HG02840 (cell line): ENCODE data around the gene NCAPD2.
A peak's percentile ranks its signal among the peaks of the same experiment; 100 is the strongest.
"Not testable (repeated sequence)": the region's sequence is repeated elsewhere in the genome, so short reads cannot be mapped to it uniquely, and the experiment has no call there.

ENCODE experiments used
- ATAC-seq: cut with Tn5 transposase; IDR thresholded peaks from one replicate; pipeline ENCODE4 v1.9.1; 2021; ENCODE audit warnings: mild to moderate bottlenecking, moderate library complexity, moderate number of reproducible peaks; ENCODE audit not compliant: unreplicated experiment, low FRiP score

Gene NCAPD2

DNA sequence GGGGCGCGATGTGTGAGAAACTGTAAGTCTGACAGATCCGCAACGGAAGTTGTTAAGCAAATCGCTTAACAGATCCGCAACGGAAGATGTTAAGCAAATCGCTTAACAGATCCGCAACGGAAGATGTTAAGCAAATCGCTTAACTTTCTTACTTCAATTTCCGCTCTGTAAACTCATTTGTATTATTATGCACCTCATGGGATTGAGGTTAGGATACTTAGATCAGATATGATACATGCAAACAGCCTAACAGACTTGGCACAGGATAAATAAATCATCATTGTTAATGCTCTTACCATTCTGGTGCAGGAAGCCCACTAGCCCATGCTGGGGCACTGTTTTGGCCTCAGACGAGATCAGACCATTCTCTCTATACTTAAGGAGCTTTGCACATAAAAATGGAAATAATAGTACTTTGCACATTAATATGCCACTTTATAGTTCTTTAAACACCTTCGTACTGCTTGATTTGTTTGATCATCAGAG, 399 bp downstream of the NCAPD2 start:
- peak; percentile 35 for ATAC-seq

DNA sequence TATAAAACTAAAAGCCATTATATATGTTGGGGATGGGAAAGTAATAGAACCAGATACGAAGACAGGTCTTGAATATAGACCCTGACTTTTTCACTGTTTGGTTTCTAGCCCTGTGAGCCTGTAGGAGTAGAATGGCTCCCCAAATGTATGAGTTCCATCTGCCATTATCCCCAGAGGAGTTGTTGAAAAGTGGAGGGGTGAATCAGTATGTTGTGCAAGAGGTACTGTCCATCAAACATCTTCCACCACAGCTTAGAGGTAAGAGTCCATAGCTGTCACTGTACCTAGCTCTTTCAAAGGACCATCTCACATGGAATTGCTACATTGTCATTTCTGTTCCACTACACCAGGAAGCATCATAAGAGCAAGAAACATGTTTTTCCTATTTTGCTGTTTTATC, 1.1 kb downstream of the NCAPD2 start:
- no peak for ATAC-seq

DNA sequence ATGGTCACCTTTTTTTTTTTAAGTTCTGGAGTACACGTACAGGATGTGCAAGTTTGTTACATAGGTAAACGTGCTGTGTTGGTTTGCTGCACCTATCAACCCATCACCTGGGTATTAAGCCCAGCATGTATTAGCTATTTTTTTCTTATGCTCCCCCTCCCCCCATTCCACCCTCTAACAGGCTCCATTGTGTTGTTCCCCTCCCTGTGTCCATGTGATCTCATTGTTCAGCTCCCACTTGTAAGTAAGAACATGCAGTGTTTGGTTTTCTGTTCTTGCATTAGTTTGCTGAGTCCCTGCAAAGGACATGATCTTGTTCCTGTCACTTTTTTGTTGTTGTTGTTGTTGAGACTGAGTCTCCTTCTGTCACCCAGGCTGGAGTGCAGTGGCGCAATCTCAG, 3.4 kb downstream of the NCAPD2 start:
- ATAC-seq: not testable (repeated sequence)

DNA sequence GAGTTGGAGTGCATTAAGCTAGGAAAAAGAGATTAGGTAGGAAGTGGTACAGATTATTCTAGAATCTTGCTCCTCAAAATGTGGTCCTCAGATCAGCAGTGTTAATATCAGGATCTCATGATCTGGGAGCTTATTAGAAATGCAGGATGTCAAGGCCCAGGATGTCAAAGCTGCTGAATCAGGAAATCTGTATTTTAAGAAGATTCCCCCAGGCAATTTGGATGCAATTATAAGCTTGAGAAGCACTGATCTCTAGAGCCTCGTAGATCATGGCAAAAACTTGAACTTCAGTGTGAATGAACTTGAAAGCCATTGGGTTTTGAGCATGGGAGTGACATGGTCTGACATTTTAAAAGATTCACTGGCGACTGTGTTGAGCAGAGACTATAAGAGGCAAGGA, 6.6 kb downstream of the NCAPD2 start:
- no peak for ATAC-seq

DNA sequence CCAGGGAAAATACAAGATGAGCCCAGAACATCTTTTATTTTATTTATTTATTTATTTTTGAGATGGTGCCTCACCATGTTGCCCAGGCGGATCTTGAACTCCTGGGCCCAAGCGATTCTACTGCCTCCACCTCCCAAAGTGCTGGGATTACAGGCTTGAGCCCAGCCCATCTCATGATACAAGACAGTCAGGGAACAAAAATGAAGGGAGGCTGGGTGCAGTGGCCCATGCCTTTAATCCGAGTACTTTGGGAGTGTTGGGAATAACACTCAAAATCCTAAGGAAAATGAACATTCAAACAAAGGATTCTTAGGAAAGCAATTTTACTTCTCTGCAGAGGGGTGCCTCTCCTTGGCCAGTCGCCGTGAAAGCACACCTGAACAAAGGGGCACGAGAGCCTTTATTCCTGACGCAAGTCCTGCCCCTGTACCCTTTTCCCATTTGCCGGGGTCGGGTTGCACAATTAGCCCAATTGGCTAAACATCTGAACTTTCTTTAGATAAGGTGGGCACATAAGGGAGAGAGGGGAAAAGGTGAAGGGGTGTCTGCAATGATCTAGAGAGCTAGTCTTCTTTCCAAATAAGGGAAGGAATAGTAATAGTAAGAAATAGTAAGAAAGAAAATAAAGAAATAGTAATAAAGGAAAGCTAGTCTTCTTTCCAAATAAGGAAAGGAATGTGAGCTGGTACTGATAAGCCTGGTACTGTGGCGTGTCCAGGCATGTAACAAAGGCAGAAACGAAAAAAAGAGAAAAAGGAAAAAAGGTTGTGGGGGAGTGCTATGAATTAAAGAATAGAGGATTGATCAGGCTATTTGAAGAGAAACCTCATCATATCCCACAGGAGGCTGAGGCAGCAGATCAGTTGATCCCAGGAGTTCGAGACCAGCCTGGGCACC, 13.4 kb downstream of the NCAPD2 start:
- ATAC-seq: no peak

GRCh38 chr12:6508087-6508486, 14.2 kb downstream of the NCAPD2 start:
- no peak for ATAC-seq

GRCh38 chr12:6520186-6520585, 26.3 kb downstream of the NCAPD2 start:
- ATAC-seq: no peak

DNA sequence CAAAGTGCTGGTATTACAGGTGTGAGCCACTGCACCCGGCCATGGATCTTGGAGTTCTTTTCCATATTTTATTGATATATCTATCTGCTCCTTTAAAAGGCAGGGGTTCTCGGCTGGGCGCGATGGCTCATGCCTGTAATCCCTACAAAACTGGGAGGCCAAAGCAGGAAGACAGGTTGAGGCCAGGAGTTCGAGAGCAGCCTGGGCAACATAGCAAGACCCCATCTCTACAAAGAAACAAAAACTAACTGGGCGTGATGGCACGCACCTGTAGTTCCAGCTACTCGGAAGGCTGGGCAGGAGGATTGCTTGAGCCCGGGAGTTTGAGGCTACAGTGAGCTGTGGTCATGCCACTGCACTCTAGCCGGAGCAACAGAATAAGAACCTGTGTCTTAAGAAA, 28.3 kb downstream of the NCAPD2 start:
- ATAC-seq: no peak

- no peak for ATAC-seq
Measured at GRCh38 chr12:6523708-6524107, 29.8 kb downstream of the NCAPD2 start.

DNA sequence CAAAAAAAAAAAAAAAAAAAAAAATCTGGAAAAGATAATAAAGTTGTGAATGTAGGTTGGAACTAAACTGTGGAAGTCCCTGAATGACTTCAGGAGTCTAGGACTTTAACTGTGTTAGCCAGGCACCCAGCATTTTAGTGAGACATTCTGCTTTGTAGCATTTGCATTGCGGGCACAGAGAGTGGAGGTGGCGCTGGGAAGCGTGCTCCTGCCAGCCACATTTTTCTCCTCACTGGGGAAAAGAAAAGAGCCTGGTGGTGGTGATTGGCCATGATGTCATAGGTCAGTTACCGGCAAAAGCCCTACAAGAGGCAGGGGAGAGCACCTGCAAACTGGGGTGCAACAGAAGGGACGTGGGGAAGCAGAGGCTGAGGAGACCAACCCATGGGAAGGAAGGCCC, 30.7 kb downstream of the NCAPD2 start:
- ATAC-seq: no peak

GRCh38 chr12:6526201-6526600, 32.3 kb downstream of the NCAPD2 start:
- ATAC-seq: no peak

GRCh38 chr12:6526766-6527525, 33.0 kb downstream of the NCAPD2 start:
- ATAC-seq: no peak

DNA sequence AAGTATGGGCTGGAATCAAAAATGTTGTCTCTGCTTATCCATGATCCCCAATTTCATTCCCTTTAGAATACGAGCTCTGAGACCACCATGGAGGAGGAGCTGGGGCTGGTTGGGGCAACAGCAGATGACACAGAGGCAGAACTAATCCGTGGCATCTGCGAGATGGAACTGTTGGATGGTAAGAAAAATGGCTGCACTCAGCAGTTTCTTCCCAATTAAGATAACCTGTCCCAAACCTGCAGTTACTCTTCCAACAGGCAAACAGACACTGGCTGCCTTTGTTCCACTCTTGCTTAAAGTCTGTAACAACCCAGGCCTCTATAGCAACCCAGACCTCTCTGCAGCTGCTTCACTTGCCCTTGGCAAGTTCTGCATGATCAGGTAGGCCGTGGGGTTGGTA, 33.8 kb downstream of the NCAPD2 start:
- ATAC-seq: no peak

DNA sequence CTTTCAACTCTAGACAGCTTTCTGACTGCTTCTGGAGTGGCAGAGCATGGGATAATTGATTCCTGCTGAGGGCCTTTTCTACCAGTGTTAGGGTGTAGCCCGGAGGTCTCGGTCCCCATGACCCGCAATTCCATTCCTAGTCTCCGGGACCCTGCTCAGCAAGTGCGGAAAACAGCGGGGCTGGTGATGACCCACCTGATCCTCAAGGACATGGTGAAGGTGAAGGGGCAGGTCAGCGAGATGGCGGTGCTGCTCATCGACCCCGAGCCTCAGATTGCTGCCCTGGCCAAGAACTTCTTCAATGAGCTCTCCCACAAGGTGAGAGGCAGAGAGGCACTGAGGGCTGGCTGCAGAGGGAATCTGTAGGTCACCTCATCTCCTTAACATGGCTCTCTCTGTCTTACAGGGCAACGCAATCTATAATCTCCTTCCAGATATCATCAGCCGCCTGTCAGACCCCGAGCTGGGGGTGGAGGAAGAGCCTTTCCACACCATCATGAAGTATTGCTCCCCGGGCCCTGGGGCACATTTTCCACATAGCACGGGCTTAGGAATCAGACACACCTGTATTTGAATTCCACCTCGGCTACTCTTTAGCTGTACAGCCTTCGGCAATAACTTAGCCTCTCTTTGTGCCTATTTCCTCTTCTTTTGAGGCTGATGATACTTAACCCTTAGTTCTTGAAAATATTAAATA, 34.8 kb downstream of the NCAPD2 start:
- no peak for ATAC-seq

- no peak for ATAC-seq
Measured at GRCh38 chr12:6529291-6529737, 35.4 kb downstream of the NCAPD2 start.

DNA sequence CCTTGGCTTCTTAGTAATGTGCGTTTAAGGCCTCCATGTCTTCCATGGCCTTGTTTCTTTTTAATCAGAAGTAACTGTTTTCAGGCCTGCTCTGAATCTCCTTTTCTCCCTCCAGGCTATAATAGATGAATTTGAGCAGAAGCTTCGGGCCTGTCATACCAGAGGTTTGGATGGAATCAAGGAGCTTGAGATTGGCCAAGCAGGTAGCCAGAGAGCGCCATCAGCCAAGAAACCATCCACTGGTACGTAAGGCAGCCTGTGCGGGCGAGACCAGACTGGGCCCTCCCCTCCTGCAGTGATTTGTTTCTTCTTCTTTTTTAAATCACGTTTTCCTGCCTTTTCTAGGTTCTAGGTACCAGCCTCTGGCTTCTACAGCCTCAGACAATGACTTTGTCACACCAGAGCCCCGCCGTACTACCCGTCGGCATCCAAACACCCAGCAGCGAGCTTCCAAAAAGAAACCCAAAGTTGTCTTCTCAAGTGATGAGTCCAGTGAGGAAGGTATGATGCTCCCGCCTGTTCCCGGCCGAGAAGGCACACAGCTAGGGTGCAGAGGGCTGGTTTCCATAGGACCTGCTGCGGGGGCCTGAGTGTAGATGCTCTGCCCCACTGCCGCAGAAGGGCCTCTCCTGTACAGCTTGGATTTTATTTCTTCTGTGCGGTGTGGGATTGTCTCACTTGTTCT, 36.8 kb downstream of the NCAPD2 start:
- ATAC-seq: no peak

DNA sequence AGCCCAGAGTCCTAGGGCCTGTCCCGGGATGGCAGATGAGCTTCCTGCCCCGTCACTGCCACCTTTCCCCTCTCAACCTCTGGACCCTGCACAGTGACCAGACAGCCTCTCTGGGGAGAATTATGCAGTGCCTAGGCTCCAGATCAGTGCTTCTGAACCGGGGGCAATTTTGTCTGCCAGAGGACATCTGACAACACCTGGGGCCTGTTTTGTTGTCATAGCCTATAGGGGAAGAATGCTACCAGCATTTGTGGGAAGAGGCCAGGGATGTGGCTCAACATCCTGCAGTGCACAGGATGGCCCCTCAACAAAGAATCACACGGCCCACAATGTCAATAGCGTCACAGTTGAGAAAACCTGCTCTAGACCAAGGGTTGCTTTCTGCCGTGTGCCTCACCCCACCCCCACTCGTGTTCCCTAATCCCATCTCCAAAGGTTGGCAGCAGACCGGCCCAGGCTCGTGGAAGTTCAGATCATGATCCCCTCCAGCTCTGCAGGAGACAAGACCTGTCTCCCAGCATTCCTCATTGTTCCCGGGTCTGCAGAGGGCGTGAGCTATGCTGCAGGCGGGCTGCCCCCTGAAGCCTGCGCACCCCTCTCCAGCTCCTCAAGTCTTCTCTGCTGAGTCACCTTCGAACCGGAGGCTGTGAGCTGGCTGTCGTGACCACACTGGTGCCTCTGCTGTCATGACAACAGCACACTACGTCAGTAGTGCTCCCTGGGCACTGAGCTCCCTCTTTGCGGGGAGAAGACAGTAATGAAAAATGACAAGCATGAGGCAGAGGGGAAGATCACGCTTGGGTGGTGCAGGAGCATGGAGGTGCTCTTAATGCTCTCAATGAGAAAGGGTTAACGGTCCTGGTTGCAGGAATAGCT, 38.4 kb downstream of the NCAPD2 start:
- no peak for ATAC-seq

DNA sequence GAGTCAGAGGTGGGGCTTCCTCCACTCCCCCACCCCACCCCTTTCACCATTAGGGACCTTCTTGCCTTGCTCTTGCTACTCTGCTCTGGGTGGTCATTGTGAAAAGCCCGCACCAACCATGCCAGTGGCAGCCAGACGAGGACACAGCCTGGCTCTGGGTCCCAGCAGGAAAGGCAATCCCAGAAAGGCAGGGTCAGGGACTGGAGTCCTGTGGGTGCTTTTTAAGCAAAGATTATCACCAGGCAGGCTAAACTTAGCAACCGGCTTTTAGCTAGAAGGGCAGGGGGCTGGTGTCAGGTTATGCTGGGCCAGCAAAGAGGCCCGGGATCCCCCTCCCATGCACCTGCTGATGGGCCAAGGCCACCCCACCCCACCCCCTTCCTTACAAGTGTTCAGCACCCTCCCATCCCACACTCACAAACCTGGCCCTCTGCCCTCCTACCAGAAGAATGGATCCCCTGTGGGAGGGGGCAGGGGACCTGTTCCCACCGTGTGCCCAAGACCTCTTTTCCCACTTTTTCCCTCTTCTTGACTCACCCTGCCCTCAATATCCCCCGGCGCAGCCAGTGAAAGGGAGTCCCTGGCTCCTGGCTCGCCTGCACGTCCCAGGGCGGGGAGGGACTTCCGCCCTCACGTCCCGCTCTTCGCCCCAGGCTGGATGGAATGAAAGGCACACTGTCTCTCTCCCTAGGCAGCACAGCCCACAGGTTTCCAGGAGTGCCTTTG, 39.2 kb downstream of the NCAPD2 start:
- peak; percentile 5 for ATAC-seq

GRCh38 chr12:6533653-6533922, 39.7 kb downstream of the NCAPD2 start:
- ATAC-seq: no peak
